LNCaP clone FGC (cell line): ENCODE data around the gene TBC1D23.

Source experiments
- DNase-seq: peaks from one replicate; pipeline ENCODE4 v3.0.0-alpha.2; 2011; ENCODE audit warnings: low read depth
- H3K4me3 ChIP-seq: 2 replicates; pipeline ENCODE4 v1.5.1; 2011; ENCODE audit warnings: mild to moderate bottlenecking, low read depth, low read length, control low read depth
- TF ChIP-seq, protein P1 (sequence below): IDR thresholded peaks from 2 replicates; pipeline ENCODE4 v1.5.1; 2012; ENCODE audit warnings: mild to moderate bottlenecking; ENCODE audit not compliant: control insufficient read depth, insufficient read depth; ENCODE audit errors: extremely low read depth

The TBC1D23 gene

DNA sequence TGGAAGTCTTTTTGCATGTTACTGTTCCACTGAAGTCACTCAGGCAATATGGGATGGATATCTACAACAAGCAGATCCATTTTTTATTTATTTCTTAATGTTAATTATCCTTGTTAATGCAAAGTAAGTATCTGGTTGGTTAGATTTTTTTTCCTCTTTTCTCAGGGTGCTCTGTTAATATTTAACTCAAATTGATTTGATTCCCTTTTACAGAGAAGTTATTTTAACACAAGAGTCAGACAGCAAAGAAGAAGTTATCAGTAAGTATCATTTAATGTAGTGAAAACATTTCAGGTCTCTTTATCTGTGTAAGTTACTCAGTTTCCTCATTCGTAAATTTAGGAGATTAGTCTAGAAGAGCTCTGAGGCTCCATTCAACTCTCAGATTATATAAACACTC is 34.3 kb downstream of the TBC1D23 start:
- DNase-seq, result no peak
- TF ChIP-seq, protein P1, sequence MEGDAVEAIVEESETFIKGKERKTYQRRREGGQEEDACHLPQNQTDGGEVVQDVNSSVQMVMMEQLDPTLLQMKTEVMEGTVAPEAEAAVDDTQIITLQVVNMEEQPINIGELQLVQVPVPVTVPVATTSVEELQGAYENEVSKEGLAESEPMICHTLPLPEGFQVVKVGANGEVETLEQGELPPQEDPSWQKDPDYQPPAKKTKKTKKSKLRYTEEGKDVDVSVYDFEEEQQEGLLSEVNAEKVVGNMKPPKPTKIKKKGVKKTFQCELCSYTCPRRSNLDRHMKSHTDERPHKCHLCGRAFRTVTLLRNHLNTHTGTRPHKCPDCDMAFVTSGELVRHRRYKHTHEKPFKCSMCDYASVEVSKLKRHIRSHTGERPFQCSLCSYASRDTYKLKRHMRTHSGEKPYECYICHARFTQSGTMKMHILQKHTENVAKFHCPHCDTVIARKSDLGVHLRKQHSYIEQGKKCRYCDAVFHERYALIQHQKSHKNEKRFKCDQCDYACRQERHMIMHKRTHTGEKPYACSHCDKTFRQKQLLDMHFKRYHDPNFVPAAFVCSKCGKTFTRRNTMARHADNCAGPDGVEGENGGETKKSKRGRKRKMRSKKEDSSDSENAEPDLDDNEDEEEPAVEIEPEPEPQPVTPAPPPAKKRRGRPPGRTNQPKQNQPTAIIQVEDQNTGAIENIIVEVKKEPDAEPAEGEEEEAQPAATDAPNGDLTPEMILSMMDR, result no peak
- no peak overlapping the region for H3K4me3 ChIP-seq

DNA sequence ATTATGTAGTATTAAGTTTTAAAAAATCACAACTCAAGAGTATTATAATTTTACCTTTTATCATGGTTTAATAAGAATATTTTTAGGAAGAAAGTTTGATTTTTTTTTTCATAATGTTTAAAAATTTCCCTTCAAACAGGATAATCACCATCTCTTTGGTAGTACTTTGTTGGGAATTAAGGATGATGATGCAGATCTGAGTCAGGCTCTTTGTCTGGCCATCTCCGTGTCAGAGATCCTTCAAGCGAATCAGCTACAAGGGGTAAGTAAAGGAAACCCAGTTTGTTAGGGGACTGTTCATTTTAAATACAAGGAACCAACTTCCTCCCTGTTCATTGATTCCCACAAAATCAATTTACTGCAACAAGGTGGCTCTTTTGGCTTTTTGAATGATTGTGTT is 37.0 kb downstream of the TBC1D23 start:
- TF ChIP-seq, protein P1, result no peak
- H3K4me3 ChIP-seq, result no peak overlapping the region
- no peak for DNase-seq

DNA sequence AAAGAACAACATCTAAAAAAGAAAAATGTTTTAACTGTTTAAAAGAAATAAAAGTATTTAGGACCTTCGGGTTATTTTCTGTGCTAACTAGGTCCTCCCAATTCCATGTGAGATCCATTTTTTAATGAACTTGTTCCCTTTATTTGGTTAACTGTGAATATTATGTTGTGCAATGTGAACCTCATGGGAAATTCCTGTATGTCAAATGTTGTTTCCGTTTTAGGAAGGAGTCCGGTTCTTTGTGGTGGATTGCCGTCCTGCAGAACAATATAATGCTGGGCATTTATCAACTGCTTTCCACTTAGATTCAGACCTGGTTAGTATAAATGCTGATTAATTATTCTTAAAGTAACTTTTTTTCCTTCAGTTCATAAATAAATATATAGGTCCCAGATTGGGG is 38.2 kb downstream of the TBC1D23 start:
- TF ChIP-seq, protein P1, result no peak
- no peak overlapping the region for H3K4me3 ChIP-seq
- DNase-seq, result no peak

DNA sequence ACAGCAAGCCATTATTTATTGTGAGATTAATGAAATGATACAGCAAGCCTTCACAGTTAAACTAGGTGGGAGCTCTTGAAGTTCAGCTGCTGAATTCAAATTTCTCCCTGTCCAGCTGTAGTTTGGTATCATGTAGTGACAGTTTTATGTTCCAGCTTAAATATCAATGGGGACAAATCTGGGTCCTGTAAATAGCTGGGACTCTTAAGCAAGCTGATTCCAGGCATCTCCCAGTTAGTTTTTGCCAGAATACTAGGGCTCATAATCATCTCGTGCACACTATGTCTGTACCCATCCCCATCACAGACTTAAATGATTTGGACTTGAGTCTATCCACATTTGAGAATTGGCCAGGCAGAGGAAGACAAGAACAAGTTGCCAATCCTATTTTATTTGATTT is 45.9 kb downstream of the TBC1D23 start:
- TF ChIP-seq, protein P1, result no peak
- H3K4me3 ChIP-seq, result no peak overlapping the region
- DNase-seq, result no peak

DNA sequence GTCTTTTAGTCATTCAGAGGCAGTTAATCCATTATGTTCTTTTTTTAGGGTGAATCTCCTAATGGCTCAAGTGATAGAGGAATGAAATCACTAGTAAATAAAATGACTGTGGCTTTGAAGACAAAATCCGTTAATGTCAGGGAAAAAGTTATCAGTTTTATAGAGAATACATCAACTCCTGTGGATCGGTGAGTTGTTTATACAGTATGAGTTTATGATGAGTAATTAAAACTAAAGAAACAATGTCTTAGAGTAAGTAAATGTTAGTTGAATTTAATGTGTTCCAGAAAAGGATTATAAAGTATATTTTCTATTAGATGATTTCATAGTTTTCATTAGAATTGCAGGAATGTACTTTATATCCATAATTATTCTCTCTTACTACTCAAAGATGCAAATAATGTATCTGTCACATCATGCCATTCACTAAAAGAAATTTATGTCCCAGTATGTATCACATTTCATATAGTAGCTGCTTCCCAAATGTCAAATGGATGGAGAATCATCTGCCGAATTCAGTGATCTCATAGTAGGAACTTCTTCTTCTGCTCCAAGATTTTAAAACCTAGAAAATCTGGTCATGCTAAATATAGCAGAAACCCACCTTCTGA is 49.7 kb downstream of the TBC1D23 start:
- DNase-seq, result no peak
- TF ChIP-seq, protein P1, result no peak
- H3K4me3 ChIP-seq, result no peak overlapping the region

DNA sequence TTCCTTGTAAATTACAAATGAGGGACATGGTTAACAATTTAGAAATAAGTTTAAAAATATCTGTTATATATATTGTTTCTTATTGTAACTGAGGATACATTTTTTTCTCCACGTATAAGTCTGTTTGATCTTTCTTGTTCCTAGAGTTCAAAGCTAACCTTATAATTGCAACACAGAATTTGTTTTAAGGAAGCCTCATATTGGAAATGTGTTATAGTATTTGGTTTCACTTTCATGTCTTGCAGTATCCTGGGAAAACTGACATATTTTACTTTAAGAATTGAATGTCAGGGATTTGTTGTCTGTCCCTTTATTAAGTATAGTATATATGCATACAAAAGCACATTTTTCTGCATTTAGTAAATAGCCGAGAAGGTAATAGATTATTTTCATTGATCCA is 50.2 kb downstream of the TBC1D23 start:
- no peak for DNase-seq
- H3K4me3 ChIP-seq, result no peak overlapping the region
- TF ChIP-seq, protein P1, result no peak

DNA sequence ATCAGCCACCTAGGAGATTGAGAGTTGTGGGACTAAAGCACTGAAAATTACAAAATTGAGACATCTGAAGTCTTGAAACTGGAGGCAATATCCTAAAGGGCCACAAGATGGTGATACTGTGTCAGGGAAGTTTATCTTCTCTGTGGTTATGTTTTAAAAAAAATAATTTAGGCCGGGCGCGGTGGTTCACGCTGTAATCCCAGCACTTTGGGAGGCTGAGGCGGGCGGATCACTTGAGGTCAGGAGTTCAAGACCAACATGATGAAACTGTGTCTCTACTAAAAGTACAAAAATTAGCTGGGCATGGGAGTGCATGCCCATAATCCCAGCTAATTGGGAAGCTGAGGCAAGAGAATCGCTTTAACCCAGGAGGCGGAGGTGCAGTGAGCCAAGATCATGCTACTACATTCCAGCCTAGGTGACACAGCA is 55.9 kb downstream of the TBC1D23 start:
- TF ChIP-seq, protein P1, result peak; percentile 73
- H3K4me3 ChIP-seq, result no peak overlapping the region
- DNase-seq, result no peak
